HCT116 (cell line): Measurements from ENCODE around the gene IGFBP2. TPM values are rescaled to one million over a fixed set of nuclear protein-coding genes. Genes with fewer than 3 reads are reported as not detected.

Experiments used
- ATAC-seq: fragments of 200-7000 bp; cut with Tn5 transposase; 2 replicates; pipeline ENCODE4 v1.9.1; 2020; ENCODE audit warnings: mild to moderate bottlenecking, moderate library complexity
- BruUV-seq: library from RNA; stranded (reverse); fragments of 400-500 nt; replicated peaks from 2 replicates; lab custom pipeline; 2021; lab: Mats Ljungman, UMichigan
- CTCF ChIA-PET: fragments of 300-600 bp; sonication (Branson Sonifier 250); formaldehyde crosslinking; loops from one replicate; lab custom pipeline; 2021; ENCODE audit warnings: antibody characterized with exemption; lab: Charles Lee
- POLR2A ChIA-PET: fragments of 300-600, 350-600 bp; sonication (Branson Sonifier 250); formaldehyde crosslinking; loops from one replicate; lab custom pipeline; 2021; ENCODE audit warnings: antibody characterized with exemption; lab: Charles Lee
- RAD21 ChIA-PET, 2 experiments: fragments of 300-600 bp; sonication (Branson Sonifier 250); formaldehyde crosslinking; loops; one replicate each; lab custom pipeline; 2023; ENCODE audit warnings: low total read pairs in 2 of 2; ENCODE audit not compliant: uncharacterized antibody in 2 of 2, unreplicated experiment in 2 of 2, low non-redundant PET in 1 of 2; lab: Charles Lee
- DNase-seq: peaks from one replicate; pipeline ENCODE4 v3.0.0-alpha.2; 2010; ENCODE audit warnings: low read depth, low spot score
- H2AFZ ChIP-seq: fragments of 200-600 bp; shearing (Covaris generic), sonication (generic); 2 replicates; pipeline ENCODE4 v1.6.1; 2017; ENCODE audit warnings: low read depth, mixed run types, mixed read lengths, antibody characterized with exemption, low read length; ENCODE audit not compliant: poor library complexity, severe bottlenecking
- H3K27ac ChIP-seq: 2 replicates; pipeline ENCODE4 v1.5.1; 2012; ENCODE audit warnings: low read depth, low read length
- H3K27me3 ChIP-seq: fragments of 200-600 bp; sonication (generic); 2 replicates; pipeline ENCODE4 v1.6.1; 2016; ENCODE audit warnings: mixed run types, low read length, mixed read lengths; ENCODE audit not compliant: insufficient read depth
- H3K36me3 ChIP-seq, 2 experiments: fragments of 200-500 bp in 1 of 2; fragments of 200-600 bp in 1 of 2; sonication (Bioruptor generic) in 1 of 2; sonication (generic) in 1 of 2; 2 replicates each; pipeline versions ENCODE4 v1.5.1 to v1.6.1; 2014 to 2016; ENCODE audit warnings: low read length in 2 of 2, inconsistent platforms in 1 of 2, mixed read lengths in 1 of 2, mixed run types in 1 of 2; ENCODE audit not compliant: insufficient read depth in 2 of 2, control insufficient read depth in 1 of 2
- H3K4me1 ChIP-seq, 2 experiments: fragments of 200-600 bp in 1 of 2; sonication (generic) in 1 of 2; 2 replicates each; pipeline versions ENCODE4 v1.5.1 to v1.6.1; 2012 to 2017; ENCODE audit warnings: low read length in 2 of 2, inconsistent platforms in 1 of 2, mild to moderate bottlenecking in 1 of 2, mixed read lengths in 1 of 2, mixed run types in 1 of 2, moderate library complexity in 1 of 2; ENCODE audit not compliant: insufficient read depth in 2 of 2, control insufficient read depth in 1 of 2
- H3K4me2 ChIP-seq: fragments of 200-600 bp; sonication (generic); 2 replicates; pipeline ENCODE4 v1.6.1; 2017; ENCODE audit warnings: mixed run types, low read length, mixed read lengths
- H3K4me3 ChIP-seq, 2 experiments: fragments of 200-600 bp in 1 of 2; sonication (generic) in 1 of 2; replicated peaks in 1 of 2; 2 replicates each; pipeline ENCODE4 v1.5.1; 2011 to 2016; ENCODE audit warnings: low read length in 2 of 2, control low read depth in 1 of 2, low read depth in 1 of 2, mild to moderate bottlenecking in 1 of 2, mixed read lengths in 1 of 2, mixed run types in 1 of 2
- H3K79me2 ChIP-seq: fragments of 200-600 bp; sonication (generic); 2 replicates; pipeline ENCODE4 v1.6.1; 2017; ENCODE audit warnings: mild to moderate bottlenecking, mixed run types, low read length, moderate library complexity, mixed read lengths; ENCODE audit not compliant: insufficient read depth
- H3K9ac ChIP-seq: fragments of 200-600 bp; sonication (generic); 2 replicates; pipeline ENCODE4 v1.6.1; 2016; ENCODE audit warnings: low read length, mixed read lengths
- H3K9me2 ChIP-seq: fragments of 200-600 bp; sonication (generic), shearing (Covaris generic); 2 replicates; pipeline ENCODE4 v1.6.1; 2017; ENCODE audit warnings: mixed run types, mild to moderate bottlenecking, moderate library complexity; ENCODE audit not compliant: insufficient read depth
- H3K9me3 ChIP-seq, 2 experiments: fragments of 200-500 bp in 1 of 2; fragments of 200-600 bp in 1 of 2; sonication (Bioruptor generic) in 1 of 2; sonication (generic) in 1 of 2; 2 replicates each; pipeline ENCODE4 v1.6.1; 2014 to 2017; ENCODE audit warnings: low read length in 2 of 2, mixed read lengths in 2 of 2, inconsistent platforms in 1 of 2, low read depth in 1 of 2, mild to moderate bottlenecking in 1 of 2, mixed run types in 1 of 2, moderate library complexity in 1 of 2; ENCODE audit not compliant: control insufficient read depth in 1 of 2, insufficient read depth in 1 of 2
- H4K20me1 ChIP-seq: fragments of 200-600 bp; sonication (generic), shearing (Covaris generic); 2 replicates; pipeline ENCODE4 v1.6.1; 2017; ENCODE audit warnings: mixed run types, mild to moderate bottlenecking, moderate library complexity; ENCODE audit not compliant: insufficient read depth
- ATF3 ChIP-seq: IDR thresholded peaks from 2 replicates; pipeline ENCODE4 v1.6.1; 2012
- CBX3 ChIP-seq: IDR thresholded peaks from 2 replicates; pipeline ENCODE4 v1.6.1; 2012; ENCODE audit warnings: low read depth
- CEBPB ChIP-seq: IDR thresholded peaks from 2 replicates; pipeline ENCODE4 v1.6.1; 2012; ENCODE audit warnings: low read depth
- EGR1 ChIP-seq: IDR thresholded peaks from 2 replicates; pipeline ENCODE4 v1.6.1; 2012; ENCODE audit warnings: low read depth
- ELF1 ChIP-seq: IDR thresholded peaks from 2 replicates; pipeline ENCODE4 v1.6.1; 2012; ENCODE audit warnings: low read depth, borderline replicate concordance
- EZH2 ChIP-seq: fragments of 200-600 bp; sonication (generic); IDR thresholded peaks from 2 replicates; pipeline ENCODE4 v1.6.1; 2017; ENCODE audit warnings: antibody characterized with exemption, mixed run types
- EZH2phosphoT487 ChIP-seq: fragments of 200-600 bp; IDR thresholded peaks from 2 replicates; pipeline ENCODE4 v1.6.1; 2018; ENCODE audit warnings: antibody characterized with exemption, borderline replicate concordance
- FOSL1 ChIP-seq: IDR thresholded peaks from 2 replicates; pipeline ENCODE4 v1.6.1; 2012; ENCODE audit warnings: low read depth
- JUND ChIP-seq: IDR thresholded peaks from 2 replicates; pipeline ENCODE4 v1.6.1; 2012
- POLR2A ChIP-seq: IDR thresholded peaks from 2 replicates; pipeline ENCODE4 v1.7.0; 2011; ENCODE audit warnings: borderline replicate concordance; ENCODE audit not compliant: insufficient read depth, insufficient read length; ENCODE audit errors: extremely low read depth
- RAD21 ChIP-seq: IDR thresholded peaks from 2 replicates; pipeline ENCODE4 v1.6.1; 2012; ENCODE audit warnings: low read depth, mild to moderate bottlenecking
- REST ChIP-seq: IDR thresholded peaks from 2 replicates; pipeline ENCODE4 v1.6.1; 2012; ENCODE audit warnings: low read depth
- SIN3A ChIP-seq: IDR thresholded peaks from 2 replicates; pipeline ENCODE4 v1.6.1; 2012; ENCODE audit warnings: low read depth
- TCF7L2 ChIP-seq: IDR thresholded peaks from 2 replicates; pipeline ENCODE4 v1.7.0; 2011; ENCODE audit warnings: borderline replicate concordance, inconsistent platforms; ENCODE audit not compliant: insufficient read depth, insufficient read length; ENCODE audit errors: extremely low read depth
- YY1 ChIP-seq: IDR thresholded peaks from 2 replicates; pipeline ENCODE4 v1.6.1; 2011; ENCODE audit warnings: low read length, low read depth, moderate library complexity, mild to moderate bottlenecking; ENCODE audit not compliant: insufficient replicate concordance; ENCODE audit errors: extremely low read depth
- ZBTB33 ChIP-seq: IDR thresholded peaks from 2 replicates; pipeline ENCODE4 v1.6.1; 2011; ENCODE audit warnings: mild to moderate bottlenecking, low read length, moderate library complexity; ENCODE audit not compliant: insufficient replicate concordance; ENCODE audit errors: extremely low read depth
- ZNF274 ChIP-seq: fragments of 200-500 bp; sonication (Bioruptor generic); IDR thresholded peaks from 2 replicates; pipeline ENCODE4 v1.6.1; 2014; ENCODE audit warnings: mild to moderate bottlenecking, low read depth, low read length, inconsistent platforms
- intact Hi-C: fragments of 100-400 bp; cut with micrococcal nuclease; formaldehyde crosslinking; loops from 2 replicates; pipeline ENCODE4 v1.10.0; 2022
- total RNA-seq: library from RNA; stranded (reverse); gene quantifications from one replicate; pipeline ENCODE4 v1.2.1, GENCODE V29; 2021; ENCODE audit not compliant: unreplicated experiment

IGFBP2 gene
- total RNA-seq, 1 experiment from 2014 or later, result 143 TPM

- TF ChIP-seq ZBTB33, result no peak
- no peak for TF ChIP-seq SIN3A
- no peak for TF ChIP-seq ATF3
- TF ChIP-seq ELF1, result no peak
- no peak for TF ChIP-seq FOSL1
- no peak for TF ChIP-seq JUND
Measured at GRCh38 chr2:216644842-216645635, 11.8 kb downstream of the IGFBP2 start (continued).

- Histone ChIP-seq H4K20me1 (no peaks in the 10 kb centered on the region), H3K27me3 (no peaks in the 10 kb centered on the region), H3K9ac (no peak overlapping the region), H3K4me1 (peaks cover 0 to 12% of the 10 kb centered on the region in 2 experiments; a peak in 1 of 4 replicates), H3K36me3 (0 out of 4 replicates have a peak, but pooled peaks cover 2 to 5% of the 10 kb centered on the region in 2 experiments), H3K27ac (no peak overlapping the region), H3K4me2 (no peak overlapping the region), H3K4me3 (no peak overlapping the region), H2AFZ (no peak overlapping the region), H3K9me2 (no peaks in the 10 kb centered on the region), H3K79me2 (peaks cover 3% of the 10 kb centered on the region; the same call in 1 of the 2 replicates), H3K9me3 (no peaks in the 10 kb centered on the region)
- intact Hi-C loops, result no loop called here
- CTCF ChIA-PET, result no interaction called here
- POLR2A ChIA-PET, result no interaction called here
- RAD21 ChIA-PET, result no interaction called here
- no peak for DNase-seq
- ATAC-seq, result no peak
- no TSS peak for BruUV-seq
- no peak for TF ChIP-seq REST
- no peak for TF ChIP-seq SIN3A
- no peak for TF ChIP-seq TCF7L2
- TF ChIP-seq ZNF274, result no peak
- no peak for TF ChIP-seq RAD21
- no peak for TF ChIP-seq YY1
- no peak for TF ChIP-seq EZH2
- TF ChIP-seq POLR2A, result no peak
- TF ChIP-seq ZBTB33, result no peak
- TF ChIP-seq CBX3, result no peak
- no peak for TF ChIP-seq ATF3
- TF ChIP-seq EGR1, result no peak
- no peak for TF ChIP-seq CEBPB
- TF ChIP-seq EZH2phosphoT487, result no peak
Measured at GRCh38 chr2:216645636-216645950, 12.4 kb downstream of the IGFBP2 start.
